Karpas-422 (cell line): ENCODE data around the gene ARID1B. TPM values are rescaled to one million over a fixed set of nuclear protein-coding genes. Genes with fewer than 3 reads are reported as not detected.

Source experiments
- DNase-seq: peaks from one replicate; pipeline ENCODE4 v3.0.0-alpha.2; 2015
- H2AFZ ChIP-seq: fragments of 200-600 bp; sonication (generic); 2 replicates; pipeline ENCODE4 v1.6.1; 2014; ENCODE audit warnings: antibody characterized with exemption, low read length, mixed read lengths
- H3K27ac ChIP-seq: fragments of 200-600 bp; sonication (generic); 2 replicates; pipeline ENCODE4 v1.5.1; 2014; ENCODE audit warnings: mild to moderate bottlenecking, low read length, moderate library complexity
- H3K27me3 ChIP-seq: fragments of 200-600 bp; sonication (generic); 2 replicates; pipeline ENCODE4 v1.6.1; 2014; ENCODE audit warnings: low read length, mixed read lengths
- H3K36me3 ChIP-seq: fragments of 200-600 bp; sonication (generic); 2 replicates; pipeline ENCODE4 v1.6.1; 2014; ENCODE audit warnings: low read length, mixed read lengths; ENCODE audit not compliant: insufficient read depth
- H3K4me1 ChIP-seq: fragments of 200-600 bp; sonication (generic); 2 replicates; pipeline ENCODE4 v1.6.1; 2014; ENCODE audit warnings: mild to moderate bottlenecking, low read length, mixed read lengths
- H3K4me2 ChIP-seq: fragments of 200-600 bp; sonication (generic); 2 replicates; pipeline ENCODE4 v1.6.1; 2014; ENCODE audit warnings: low read length, low read depth, mild to moderate bottlenecking; ENCODE audit not compliant: poor library complexity, severe bottlenecking
- H3K4me3 ChIP-seq: fragments of 200-600 bp; sonication (generic); 2 replicates; pipeline ENCODE4 v1.5.1; 2014; ENCODE audit warnings: mild to moderate bottlenecking, antibody characterized with exemption, low read length, mixed read lengths
- H3K79me2 ChIP-seq: fragments of 200-600 bp; sonication (generic); 2 replicates; pipeline ENCODE4 v1.6.1; 2014; ENCODE audit warnings: mild to moderate bottlenecking, low read length, mixed read lengths
- H3K9ac ChIP-seq: fragments of 200-600 bp; sonication (generic); 2 replicates; pipeline ENCODE4 v1.6.0; 2014; ENCODE audit warnings: low read length
- H3K9me2 ChIP-seq: fragments of 200-600 bp; sonication (generic), shearing (Covaris generic); replicated peaks from 2 replicates; pipeline ENCODE4 v1.6.0; 2014; ENCODE audit warnings: mild to moderate bottlenecking, low read length, moderate library complexity; ENCODE audit not compliant: insufficient read depth
- H3K9me3 ChIP-seq: fragments of 300-700, 200-600 bp; sonication (generic); 2 replicates; pipeline ENCODE4 v1.6.1; 2014; ENCODE audit warnings: low read length, mixed read lengths
- H4K20me1 ChIP-seq: fragments of 200-600 bp; sonication (generic); 2 replicates; pipeline ENCODE4 v1.6.1; 2014; ENCODE audit warnings: mild to moderate bottlenecking, antibody characterized with exemption, low read length, low read depth; ENCODE audit not compliant: insufficient read depth
- total RNA-seq: library from RNA; depleted of rRNA; stranded (reverse); fragments of >200 nt; shearing (Covaris generic); gene quantifications from 2 replicates; pipeline ENCODE4 v1.2.3, GENCODE V29; 2014; ENCODE audit warnings: low replicate concordance

ARID1B gene
- total RNA-seq, 1 experiment from 2014 or later, result 174 TPM

GRCh38 chr6:156887623-156888269 lies 110.6 kb downstream of the ARID1B start:
- Histone ChIP-seq H3K27ac (peak overlapping the region; percentile 81), H2AFZ (no peak overlapping the region), H3K79me2 (peaks cover 100% of the 10 kb centered on the region), H3K9me3 (no peaks in the 10 kb centered on the region), H3K9ac (no peak overlapping the region), H3K4me1 (peaks cover 79% of the 10 kb centered on the region), H3K4me2 (no peak overlapping the region), H4K20me1 (no peaks in the 10 kb centered on the region), H3K27me3 (no peaks in the 10 kb centered on the region), H3K36me3 (no peaks in the 10 kb centered on the region), H3K4me3 (no peak overlapping the region), H3K9me2 (no peaks in the 10 kb centered on the region)
- DNase-seq, result no peak

- Histone ChIP-seq H3K4me2 (no peak overlapping the region), H3K79me2 (peaks cover 100% of the 10 kb centered on the region), H3K27me3 (no peaks in the 10 kb centered on the region), H3K9me2 (no peaks in the 10 kb centered on the region), H2AFZ (no peak overlapping the region), H3K9me3 (no peaks in the 10 kb centered on the region), H4K20me1 (no peaks in the 10 kb centered on the region), H3K9ac (no peak overlapping the region), H3K4me1 (peaks cover 75% of the 10 kb centered on the region), H3K36me3 (no peaks in the 10 kb centered on the region), H3K4me3 (no peak overlapping the region), H3K27ac (no peak overlapping the region)
- no peak for DNase-seq
These were observed 112.3 kb downstream of the ARID1B start for GRCh38 chr6:156889469-156889868.

DNA sequence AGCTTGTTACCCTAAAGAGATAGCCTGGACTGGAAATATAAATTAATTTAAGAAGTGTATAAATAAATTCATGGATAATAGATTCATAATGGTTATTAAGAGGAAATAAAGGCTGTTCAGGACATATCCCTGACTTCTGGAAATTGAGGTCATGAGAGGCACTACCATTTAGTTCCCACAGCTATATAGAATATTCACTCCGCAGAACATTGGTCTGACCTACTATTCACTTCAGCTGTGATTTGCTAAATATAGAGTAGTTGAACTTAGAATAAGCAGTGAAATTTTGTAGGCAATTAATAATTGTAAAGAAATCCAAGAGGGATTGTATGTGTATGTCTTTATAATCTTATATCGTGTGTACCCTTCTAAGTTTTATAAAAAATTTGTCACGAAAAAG lies 112.8 kb downstream of the ARID1B start:
- Histone ChIP-seq H3K79me2 (peaks cover 100% of the 10 kb centered on the region), H3K36me3 (no peaks in the 10 kb centered on the region), H3K9ac (no peak overlapping the region), H3K27ac (0 out of 2 replicates have a peak overlapping the region, but pooled peaks have one; percentile 20), H2AFZ (no peak overlapping the region), H3K4me3 (no peak overlapping the region), H3K9me3 (no peaks in the 10 kb centered on the region), H4K20me1 (peaks cover 3% of the 10 kb centered on the region; the same call in 1 of the 2 replicates), H3K27me3 (no peaks in the 10 kb centered on the region), H3K4me2 (no peak overlapping the region), H3K9me2 (no peaks in the 10 kb centered on the region), H3K4me1 (peaks cover 74% of the 10 kb centered on the region)
- DNase-seq, result no peak

- Histone ChIP-seq H3K4me3 (no peak overlapping the region), H3K9me2 (no peaks in the 10 kb centered on the region), H3K9ac (no peak overlapping the region), H3K79me2 (peaks cover 100% of the 10 kb centered on the region), H3K4me1 (peaks cover 74% of the 10 kb centered on the region), H2AFZ (no peak overlapping the region), H3K9me3 (no peaks in the 10 kb centered on the region), H3K27me3 (no peaks in the 10 kb centered on the region), H4K20me1 (peaks cover 3% of the 10 kb centered on the region; the same call in 1 of the 2 replicates), H3K27ac (peak overlapping the region; percentile 20; the same call in 1 of the 2 replicates), H3K36me3 (no peaks in the 10 kb centered on the region), H3K4me2 (no peak overlapping the region)
- DNase-seq, result peak; percentile 40
These were observed 113.6 kb downstream of the ARID1B start for GRCh38 chr6:156890627-156891314.

DNA sequence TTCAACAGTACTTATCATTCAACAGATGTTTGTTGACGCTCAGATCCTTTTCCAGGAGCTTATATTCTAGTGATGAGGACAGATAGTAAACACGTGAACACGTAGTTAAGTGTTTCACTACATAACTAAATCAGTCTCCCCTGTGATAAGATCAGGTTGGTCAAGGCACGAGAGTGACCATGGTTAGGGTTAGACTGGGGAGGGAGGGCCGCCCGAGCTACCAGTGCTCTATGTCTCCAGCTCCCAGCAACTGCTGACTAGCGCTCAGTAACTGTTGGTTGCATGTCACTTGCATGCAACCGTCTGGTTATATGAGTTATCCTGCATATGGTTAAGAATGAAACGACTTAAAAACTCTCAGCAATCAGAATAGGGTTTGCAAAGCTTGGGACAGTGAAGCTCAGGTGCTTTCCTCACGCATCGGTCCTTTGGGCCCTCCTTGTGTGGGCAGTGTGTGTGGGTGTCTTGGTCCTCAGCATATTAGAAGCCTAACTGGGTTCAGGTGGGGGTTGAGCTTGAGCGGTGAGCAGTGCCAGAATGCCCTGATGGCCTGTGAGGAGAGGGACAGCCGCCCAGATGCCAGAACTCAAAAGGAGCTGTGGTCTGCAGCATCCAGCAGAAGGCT lies 120.8 kb downstream of the ARID1B start:
- no peak overlapping the region for H3K9ac ChIP-seq
- H3K27me3 ChIP-seq, result no peaks in the 10 kb centered on the region
- H3K4me2 ChIP-seq, result no peak overlapping the region
- no peak overlapping the region for H3K27ac ChIP-seq
- H3K9me2 ChIP-seq, result no peaks in the 10 kb centered on the region
- peaks cover 97% of the 10 kb centered on the region for H3K79me2 ChIP-seq
- peaks cover 6% of the 10 kb centered on the region; the same call in 1 of the 2 replicates for H4K20me1 ChIP-seq
- H3K4me1 ChIP-seq, result peaks cover 53% of the 10 kb centered on the region
- no peak overlapping the region for H3K4me3 ChIP-seq
- H2AFZ ChIP-seq, result no peak overlapping the region
- no peak for DNase-seq
- H3K36me3 ChIP-seq, result peaks cover 23% of the 10 kb centered on the region
- no peaks in the 10 kb centered on the region for H3K9me3 ChIP-seq

GRCh38 chr6:156899071-156899470 lies 121.9 kb downstream of the ARID1B start:
- peaks cover 44% of the 10 kb centered on the region for H3K4me1 ChIP-seq
- H4K20me1 ChIP-seq, result peaks cover 6% of the 10 kb centered on the region; the same call in 1 of the 2 replicates
- peaks cover 96% of the 10 kb centered on the region for H3K79me2 ChIP-seq

DNA sequence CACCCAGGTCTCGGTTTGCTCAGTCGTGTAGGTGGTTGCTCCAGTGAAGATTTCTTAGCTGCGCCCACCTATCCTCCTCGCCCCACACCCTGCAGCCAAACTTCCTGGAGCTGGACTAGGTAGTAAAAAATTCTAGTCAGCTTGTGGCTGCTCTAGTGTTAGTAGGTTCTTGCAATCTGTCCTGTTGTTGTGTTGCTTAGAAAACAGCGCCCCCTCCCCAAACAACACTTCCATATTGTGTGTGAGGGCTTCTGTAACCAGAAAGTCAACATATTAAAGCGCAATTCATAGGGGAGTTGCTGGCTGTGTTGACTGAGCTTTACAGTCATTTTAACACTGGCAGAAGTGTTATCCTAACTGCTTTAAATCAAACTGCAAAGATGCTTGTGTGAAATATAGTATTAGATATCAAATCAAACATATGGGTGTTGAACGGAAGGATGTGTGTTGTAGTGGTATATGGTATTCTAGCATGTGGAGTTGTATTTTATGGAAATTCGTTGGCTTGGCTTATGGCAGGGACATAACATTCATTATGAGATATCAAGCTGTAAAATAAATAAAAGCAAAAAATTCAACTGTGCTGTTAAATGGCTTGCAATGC lies 122.5 kb downstream of the ARID1B start:
- Histone ChIP-seq H3K4me2 (no peak overlapping the region), H3K36me3 (peaks cover 32% of the 10 kb centered on the region), H2AFZ (no peak overlapping the region), H3K9ac (no peak overlapping the region), H3K27ac (peak overlapping the region; percentile 49), H3K4me1 (peaks cover 45% of the 10 kb centered on the region), H3K27me3 (no peaks in the 10 kb centered on the region), H3K79me2 (peaks cover 96% of the 10 kb centered on the region), H3K4me3 (no peak overlapping the region), H3K9me2 (no peaks in the 10 kb centered on the region), H4K20me1 (peaks cover 6% of the 10 kb centered on the region; the same call in 1 of the 2 replicates), H3K9me3 (no peaks in the 10 kb centered on the region)
- DNase-seq, result no peak

More at GRCh38 chr6:156899071-156899470, 121.9 kb downstream of the ARID1B start:
- no peaks in the 10 kb centered on the region for H3K27me3 ChIP-seq
- no peak overlapping the region for H2AFZ ChIP-seq
- no peaks in the 10 kb centered on the region for H3K9me3 ChIP-seq
- no peaks in the 10 kb centered on the region for H3K9me2 ChIP-seq
- no peak overlapping the region for H3K4me2 ChIP-seq
- peaks cover 32% of the 10 kb centered on the region for H3K36me3 ChIP-seq
- H3K27ac ChIP-seq, result no peak overlapping the region
- no peak overlapping the region for H3K4me3 ChIP-seq
- H3K9ac ChIP-seq, result no peak overlapping the region
- peak; percentile 37 for DNase-seq

DNA sequence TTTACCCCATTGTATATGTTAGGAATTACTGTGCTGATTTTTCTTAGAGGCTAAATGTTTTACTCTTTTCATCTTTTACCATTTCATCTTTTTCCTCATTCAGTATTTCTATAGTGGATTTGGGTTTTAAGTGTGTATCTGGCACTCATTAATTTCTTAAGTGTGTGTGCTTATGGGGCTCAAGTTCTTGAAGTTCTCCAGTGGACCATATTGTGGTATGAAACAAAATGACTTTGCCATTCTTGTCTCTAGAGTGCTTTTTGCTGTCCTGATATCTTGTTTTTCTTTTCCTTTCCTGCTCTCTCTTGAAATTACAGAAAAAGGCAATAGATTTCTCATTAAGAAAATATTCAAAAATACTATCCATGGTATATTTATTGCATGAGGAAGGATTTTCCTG lies 123.1 kb downstream of the ARID1B start:
- Histone ChIP-seq H3K27me3 (no peaks in the 10 kb centered on the region), H4K20me1 (0 out of 2 replicates have a peak, but pooled peaks cover 3% of the 10 kb centered on the region), H3K36me3 (peaks cover 32% of the 10 kb centered on the region), H3K4me3 (no peak overlapping the region), H3K4me2 (no peak overlapping the region), H3K4me1 (peaks cover 41% of the 10 kb centered on the region), H3K9ac (no peak overlapping the region), H2AFZ (no peak overlapping the region), H3K79me2 (peaks cover 96% of the 10 kb centered on the region), H3K27ac (peak overlapping the region; percentile 49), H3K9me2 (no peaks in the 10 kb centered on the region), H3K9me3 (no peaks in the 10 kb centered on the region)
- no peak for DNase-seq
